ENCODE measurements around the gene IL17C. TPM values are rescaled to one million over a fixed set of nuclear protein-coding genes. Genes with fewer than 3 reads are reported as not detected.
A peak's percentile ranks its signal among the peaks of the same experiment; 100 is the strongest.

Gene IL17C
- total RNA-seq, 1 experiment from 2014 or later, result 0.31 TPM

DNA sequence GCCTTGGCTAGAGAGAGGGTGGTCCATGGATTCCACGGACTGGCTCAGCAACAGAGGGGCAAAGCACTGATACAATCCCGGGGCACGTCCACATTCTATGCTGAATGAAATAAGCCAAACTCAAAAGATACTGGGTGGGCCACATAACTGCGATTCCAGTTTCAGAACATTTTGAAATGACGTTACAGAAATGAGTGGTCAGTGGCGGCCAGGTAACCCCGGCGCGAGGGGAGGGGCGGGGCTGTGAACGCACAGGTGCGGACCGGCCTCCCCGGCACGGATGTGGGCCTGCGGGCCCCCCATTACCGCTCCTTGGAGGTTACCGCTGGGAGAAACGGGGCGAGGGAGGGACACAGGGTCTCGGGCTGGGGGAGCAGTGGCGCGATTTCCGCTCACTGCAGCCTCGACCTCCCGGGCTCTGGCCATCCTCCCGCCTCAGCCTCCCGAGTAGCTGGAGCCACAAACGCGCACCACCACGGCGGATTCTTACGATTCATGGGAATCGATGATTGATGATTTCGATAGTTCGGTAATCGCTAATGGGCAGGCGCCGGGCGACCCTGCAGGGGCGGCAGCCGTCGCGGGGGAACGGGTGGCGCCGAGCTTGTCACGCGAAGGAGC lies 24.0 kb downstream of the IL17C start:
- Mint-ChIP-seq H3K36me3 (ENCODE audit: insufficient read depth in 1 of 3, low read depth in 3 of 3) (peaks cover 7 to 15% (median 13%) of the 10 kb centered on the region in 3 experiments; a peak in 6 of 7 replicates), H3K4me1 (peaks cover 12 to 24% of the 10 kb centered on the region in 2 experiments), H3K9me3 (no peaks in the 10 kb centered on the region), H3K27ac (peak overlapping the region; percentile 49 to 82 (median 77); a peak in 4 of 7 replicates), H3K27me3 (ENCODE audit: low read depth) (no peaks in the 10 kb centered on the region; the same call in 1 of the 2 replicates), H3K4me3 (peak overlapping the region; percentile 91 to 97)
- H3K14ac ChIP-seq (ENCODE audit: insufficient read depth, low read length), result no peak overlapping the region
- H4K8ac ChIP-seq (replicated peaks; ENCODE audit: insufficient read length, low read depth, low read length), result no peak overlapping the region
- H3K27me3 ChIP-seq (ENCODE audit: insufficient read depth, low read length), result no peaks in the 10 kb centered on the region
- TF ChIP-seq, protein P1, sequence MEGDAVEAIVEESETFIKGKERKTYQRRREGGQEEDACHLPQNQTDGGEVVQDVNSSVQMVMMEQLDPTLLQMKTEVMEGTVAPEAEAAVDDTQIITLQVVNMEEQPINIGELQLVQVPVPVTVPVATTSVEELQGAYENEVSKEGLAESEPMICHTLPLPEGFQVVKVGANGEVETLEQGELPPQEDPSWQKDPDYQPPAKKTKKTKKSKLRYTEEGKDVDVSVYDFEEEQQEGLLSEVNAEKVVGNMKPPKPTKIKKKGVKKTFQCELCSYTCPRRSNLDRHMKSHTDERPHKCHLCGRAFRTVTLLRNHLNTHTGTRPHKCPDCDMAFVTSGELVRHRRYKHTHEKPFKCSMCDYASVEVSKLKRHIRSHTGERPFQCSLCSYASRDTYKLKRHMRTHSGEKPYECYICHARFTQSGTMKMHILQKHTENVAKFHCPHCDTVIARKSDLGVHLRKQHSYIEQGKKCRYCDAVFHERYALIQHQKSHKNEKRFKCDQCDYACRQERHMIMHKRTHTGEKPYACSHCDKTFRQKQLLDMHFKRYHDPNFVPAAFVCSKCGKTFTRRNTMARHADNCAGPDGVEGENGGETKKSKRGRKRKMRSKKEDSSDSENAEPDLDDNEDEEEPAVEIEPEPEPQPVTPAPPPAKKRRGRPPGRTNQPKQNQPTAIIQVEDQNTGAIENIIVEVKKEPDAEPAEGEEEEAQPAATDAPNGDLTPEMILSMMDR (conservative IDR thresholded peaks at IDR 0.05), result no peak
- no peak overlapping the region for H2AFZ ChIP-seq (ENCODE audit: low read length)
- peaks cover 11% of the 10 kb centered on the region for H3K23me2 ChIP-seq (ENCODE audit: insufficient read length, low read depth, low read length, poor library complexity, severe bottlenecking)
- no peak overlapping the region for H3K18ac ChIP-seq (ENCODE audit: insufficient read length, low read depth, low read length)
- no peak overlapping the region for H2BK5ac ChIP-seq (ENCODE audit: insufficient read length, low read length)
- H3K4me1 ChIP-seq (ENCODE audit: insufficient read depth, low read length), result peaks cover 3% of the 10 kb centered on the region; the same call in 1 of the 2 replicates
- H3K56ac ChIP-seq (ENCODE audit: insufficient read length, low read depth, low read length), result no peak overlapping the region
- peak overlapping the region; percentile 77 for H3K4me2 ChIP-seq (ENCODE audit: insufficient read depth, insufficient read length, low read length)
- DNase-seq, result peak; percentile 32
- H3K9me3 ChIP-seq (ENCODE audit: control insufficient read depth, low read depth, low read length), result no peaks in the 10 kb centered on the region
- no peak overlapping the region for H2BK12ac ChIP-seq (ENCODE audit: insufficient read length, low read depth, low read length)
- peaks cover 3% of the 10 kb centered on the region for H3K79me1 ChIP-seq (ENCODE audit: insufficient read depth, low read depth, low read length, poor library complexity, severe bottlenecking)
- peak overlapping the region; percentile 3 for H3K9ac ChIP-seq (ENCODE audit: extremely low read depth, insufficient read length, low read length)
- H3T11ph ChIP-seq (ENCODE audit: low read length), result no peak overlapping the region
- H4K91ac ChIP-seq (ENCODE audit: insufficient read length, low read depth, low read length), result no peak overlapping the region
- H4K20me1 ChIP-seq (ENCODE audit: control insufficient read depth, insufficient read depth, insufficient read length), result no peaks in the 10 kb centered on the region
- H3K23ac ChIP-seq (ENCODE audit: insufficient read length, low read depth, low read length), result no peak overlapping the region
- H3K27ac ChIP-seq (ENCODE audit: insufficient read length, low read depth, low read length), result no peak overlapping the region
- no peak overlapping the region for H2BK20ac ChIP-seq (ENCODE audit: low read depth, low read length, poor library complexity, severe bottlenecking)
- WGBS (ENCODE audit: extremely low coverage, insufficient read length, low lambda C conversion rate), result no CpG with 5 or more reads among the region's 49 CpGs
- no peak overlapping the region for H2BK120ac ChIP-seq (ENCODE audit: low read depth, low read length, poor library complexity, severe bottlenecking)
- no peak overlapping the region for H3K4ac ChIP-seq (ENCODE audit: low read depth, low read length)
- no peak overlapping the region for H4K5ac ChIP-seq (ENCODE audit: insufficient read length, low read depth, low read length)
- H2AK5ac ChIP-seq (ENCODE audit: insufficient read length, low read length), result no peak overlapping the region
- no peak overlapping the region for H2BK15ac ChIP-seq (ENCODE audit: low read depth, low read length)
- H3K79me2 ChIP-seq (ENCODE audit: insufficient read depth, low read length), result peaks cover 22% of the 10 kb centered on the region; the same call in 1 of the 2 replicates

All from H9 (cell line).